A549 (cell line): ENCODE measurements around the gene ITFG2.

Experiments
- CHD4 ChIP-seq: fragments of 200-600 bp; sonication (generic); IDR thresholded peaks from 2 replicates; pipeline ENCODE4 v1.6.1; 2016; ENCODE audit warnings: antibody characterized with exemption, mild to moderate bottlenecking, borderline replicate concordance
- EP300 ChIP-seq, 2 experiments: fragments of >200 bp; sonication (Bioruptor Twin); formaldehyde crosslinking; IDR thresholded peaks; 2 replicates in 1 of 2; 3 replicates in 1 of 2; pipeline ENCODE4 v1.6.1; 2016 to 2017
- POLR2A ChIP-seq: IDR thresholded peaks from 2 replicates; pipeline ENCODE4 v1.6.1; 2012; ENCODE audit warnings: mild to moderate bottlenecking, low read length
- RAD21 ChIP-seq, 2 experiments: fragments of >200 bp in 1 of 2; sonication (Bioruptor Twin) in 1 of 2; formaldehyde crosslinking in 1 of 2; IDR thresholded peaks in 1 of 2; conservative IDR thresholded peaks in 1 of 2; 2 replicates in 1 of 2; 3 replicates in 1 of 2; pipeline ENCODE4 v1.6.1; 2012 to 2018; ENCODE audit warnings: inconsistent platforms in 1 of 2
- RCOR1 ChIP-seq: fragments of 150-350 bp; IDR thresholded peaks from 2 replicates; pipeline ENCODE4 v1.6.1; 2014; ENCODE audit warnings: antibody characterized with exemption, low read length, low read depth
- ZFP36 ChIP-seq: fragments of 450-650 bp; IDR thresholded peaks from 2 replicates; pipeline ENCODE4 v1.6.1; 2014; ENCODE audit warnings: borderline replicate concordance; ENCODE audit not compliant: partially characterized antibody
- TF ChIP-seq, protein P1 (sequence below): IDR thresholded peaks from 2 replicates; pipeline ENCODE4 v1.6.1; 2012
- TF ChIP-seq, protein P2 (sequence below): fragments of >200 bp; sonication (Bioruptor Twin); formaldehyde crosslinking; IDR thresholded peaks from 3 replicates; pipeline ENCODE4 v1.5.1; 2016
- TF ChIP-seq, protein P3 (sequence below): fragments of 450-650 bp; IDR thresholded peaks from 2 replicates; pipeline ENCODE4 v1.6.1; 2014; ENCODE audit warnings: antibody characterized with exemption

GRCh38 chr12:2845280-2845679, 32.8 kb downstream of the ITFG2 start:
- TF ChIP-seq ZFP36 (no peak), CHD4 (no peak), RAD21 (conservative IDR thresholded peaks at IDR 0.05 in 1 of 2, IDR thresholded peaks at IDR 0.05 in 1 of 2) (no peak), EP300 (IDR thresholded peaks at IDR 0.05) (no peak), POLR2A (no peak), RCOR1 (no peak)
- TF ChIP-seq, protein P1, sequence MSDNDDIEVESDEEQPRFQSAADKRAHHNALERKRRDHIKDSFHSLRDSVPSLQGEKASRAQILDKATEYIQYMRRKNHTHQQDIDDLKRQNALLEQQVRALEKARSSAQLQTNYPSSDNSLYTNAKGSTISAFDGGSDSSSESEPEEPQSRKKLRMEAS: no peak
- TF ChIP-seq, protein P2, sequence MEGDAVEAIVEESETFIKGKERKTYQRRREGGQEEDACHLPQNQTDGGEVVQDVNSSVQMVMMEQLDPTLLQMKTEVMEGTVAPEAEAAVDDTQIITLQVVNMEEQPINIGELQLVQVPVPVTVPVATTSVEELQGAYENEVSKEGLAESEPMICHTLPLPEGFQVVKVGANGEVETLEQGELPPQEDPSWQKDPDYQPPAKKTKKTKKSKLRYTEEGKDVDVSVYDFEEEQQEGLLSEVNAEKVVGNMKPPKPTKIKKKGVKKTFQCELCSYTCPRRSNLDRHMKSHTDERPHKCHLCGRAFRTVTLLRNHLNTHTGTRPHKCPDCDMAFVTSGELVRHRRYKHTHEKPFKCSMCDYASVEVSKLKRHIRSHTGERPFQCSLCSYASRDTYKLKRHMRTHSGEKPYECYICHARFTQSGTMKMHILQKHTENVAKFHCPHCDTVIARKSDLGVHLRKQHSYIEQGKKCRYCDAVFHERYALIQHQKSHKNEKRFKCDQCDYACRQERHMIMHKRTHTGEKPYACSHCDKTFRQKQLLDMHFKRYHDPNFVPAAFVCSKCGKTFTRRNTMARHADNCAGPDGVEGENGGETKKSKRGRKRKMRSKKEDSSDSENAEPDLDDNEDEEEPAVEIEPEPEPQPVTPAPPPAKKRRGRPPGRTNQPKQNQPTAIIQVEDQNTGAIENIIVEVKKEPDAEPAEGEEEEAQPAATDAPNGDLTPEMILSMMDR: no peak
- TF ChIP-seq, protein P3, sequence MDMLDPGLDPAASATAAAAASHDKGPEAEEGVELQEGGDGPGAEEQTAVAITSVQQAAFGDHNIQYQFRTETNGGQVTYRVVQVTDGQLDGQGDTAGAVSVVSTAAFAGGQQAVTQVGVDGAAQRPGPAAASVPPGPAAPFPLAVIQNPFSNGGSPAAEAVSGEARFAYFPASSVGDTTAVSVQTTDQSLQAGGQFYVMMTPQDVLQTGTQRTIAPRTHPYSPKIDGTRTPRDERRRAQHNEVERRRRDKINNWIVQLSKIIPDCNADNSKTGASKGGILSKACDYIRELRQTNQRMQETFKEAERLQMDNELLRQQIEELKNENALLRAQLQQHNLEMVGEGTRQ: no peak
